ENCODE results near the gene METTL23. TPM values are rescaled to one million over a fixed set of nuclear protein-coding genes. Genes with fewer than 3 reads are reported as not detected.

Gene METTL23
- total RNA-seq, 1 experiment from 2014 or later = 45.5 TPM

- no peak for DNase-seq (ENCODE audit: low spot score)
Observed at GRCh38 chr17:76757256-76757655, 30.6 kb downstream of the METTL23 start.

- no peak for DNase-seq (ENCODE audit: low spot score)
Observed at GRCh38 chr17:76758570-76758969, 31.9 kb downstream of the METTL23 start.

GRCh38 chr17:76772842-76773525 is 46.3 kb downstream of the METTL23 start:
- DNase-seq (ENCODE audit: low spot score) = peak; percentile 100

- DNase-seq (ENCODE audit: low spot score) = no peak
Observed at GRCh38 chr17:76775021-76775600, 48.5 kb downstream of the METTL23 start.

- no peak for DNase-seq (ENCODE audit: low spot score)
Observed at GRCh38 chr17:76781056-76781982, 54.7 kb downstream of the METTL23 start.

GRCh38 chr17:76783146-76783545 is 56.5 kb downstream of the METTL23 start:
- no peak for DNase-seq (ENCODE audit: low spot score)

Other genes starting within 250 kb of the METTL23 start
- 36.2 and 54.9 TPM in 2 replicates for gene RHBDF2, start 225.4 kb upstream of the METTL23 start, total RNA-seq (2014; rRNA removed; shearing (Covaris generic))
- 0.05 and 1.1 TPM in 2 replicates for gene CYGB, start 189.1 kb upstream of the METTL23 start, total RNA-seq (2014; rRNA removed; shearing (Covaris generic))
- gene PRCD, start 186.8 kb upstream of the METTL23 start, total RNA-seq (2014; rRNA removed; shearing (Covaris generic)) = not detected in 2 replicates
- gene ST6GALNAC2, start 141.0 kb upstream of the METTL23 start, total RNA-seq (2014; rRNA removed; shearing (Covaris generic)) = 5.1 and 6.8 TPM in 2 replicates
- not detected in 2 replicates for gene ST6GALNAC1, start 83.1 kb upstream of the METTL23 start, total RNA-seq (2014; rRNA removed; shearing (Covaris generic))
- 187 and 223 TPM in 2 replicates for gene MXRA7, start 15.9 kb upstream of the METTL23 start, total RNA-seq (2014; rRNA removed; shearing (Covaris generic))
- gene JMJD6, start 233 bp upstream of the METTL23 start, total RNA-seq (2014; rRNA removed; shearing (Covaris generic)) = 40.5 and 46.8 TPM in 2 replicates
- 334 and 420 TPM in 2 replicates for gene SRSF2, start 10.5 kb downstream of the METTL23 start, total RNA-seq (2014; rRNA removed; shearing (Covaris generic))
- 24.9 and 30.4 TPM in 2 replicates for gene MFSD11, start 11.3 kb downstream of the METTL23 start, total RNA-seq (2014; rRNA removed; shearing (Covaris generic))
- gene MGAT5B, start 141.6 kb downstream of the METTL23 start, total RNA-seq (2014; rRNA removed; shearing (Covaris generic)) = 11.7 and 16.7 TPM in 2 replicates